ENCODE measurements around the gene ZMAT2. TPM values are rescaled to one million over a fixed set of nuclear protein-coding genes. Genes with fewer than 3 reads are reported as not detected.

ZMAT2 gene
- total RNA-seq, 1 donor from 2014 or later, result 71.5 TPM

- peaks cover 18% of the 10 kb centered on the region for H3K36me3 Mint-ChIP-seq
- H3K4me1 Mint-ChIP-seq, result no peaks in the 10 kb centered on the region
- no peaks in the 10 kb centered on the region for H3K9me3 Mint-ChIP-seq
- Histone ChIP-seq H2AFZ (replicated peaks) (no peak overlapping the region), H3K79me2 (ENCODE audit: low read depth) (no peaks in the 10 kb centered on the region), H3K4me1 (no peaks in the 10 kb centered on the region), H3K27me3 (no peaks in the 10 kb centered on the region), H3K4me3 (no peak overlapping the region), H3K9me3 (ENCODE audit: low read depth) (no peaks in the 10 kb centered on the region), H3K9ac (no peak overlapping the region), H3K36me3 (no peaks in the 10 kb centered on the region), H3K27ac (no peak overlapping the region), H3K4me2 (no peak overlapping the region), H3F3A (ENCODE audit: low read depth) (no peaks in the 10 kb centered on the region), H4K20me1 (ENCODE audit: low read depth) (no peaks in the 10 kb centered on the region)
- no peak overlapping the region for H3K4me3 Mint-ChIP-seq
- H3K27ac Mint-ChIP-seq, result no peak overlapping the region
- peaks cover 2% of the 10 kb centered on the region for H3K27me3 Mint-ChIP-seq (ENCODE audit: insufficient read depth, low read depth)
- TF ChIP-seq CTCF (IDR thresholded peaks at IDR 0.05) (no peak), EZH2phosphoT487 (IDR thresholded peaks at IDR 0.05) (no peak), EZH2 (IDR thresholded peaks at IDR 0.05) (no peak)
- DNase-seq (ENCODE audit: low spot score), result no peak
Measured at GRCh38 chr5:140674629-140675028, 25.6 kb upstream of the ZMAT2 start.

GRCh38 chr5:140677947-140678346 lies 22.3 kb upstream of the ZMAT2 start:
- no peak overlapping the region for H3K4me3 ChIP-seq
- no peak for DNase-seq (ENCODE audit: low spot score)
- no peak overlapping the region for H3K27ac ChIP-seq
- H3K79me2 ChIP-seq (ENCODE audit: low read depth), result no peaks in the 10 kb centered on the region
- no peak overlapping the region for H3K4me2 ChIP-seq
- H3K27ac Mint-ChIP-seq, result no peak overlapping the region
- H3K36me3 ChIP-seq, result no peaks in the 10 kb centered on the region
- H3K9ac ChIP-seq, result no peak overlapping the region
- H4K20me1 ChIP-seq (ENCODE audit: low read depth), result no peaks in the 10 kb centered on the region
- no peaks in the 10 kb centered on the region for H3K4me1 ChIP-seq
- TF ChIP-seq CTCF (IDR thresholded peaks at IDR 0.05), result no peak
- TF ChIP-seq EZH2 (IDR thresholded peaks at IDR 0.05), result no peak
- TF ChIP-seq EZH2phosphoT487 (IDR thresholded peaks at IDR 0.05), result no peak
- H2AFZ ChIP-seq (replicated peaks), result no peak overlapping the region
- H3K9me3 Mint-ChIP-seq, result no peaks in the 10 kb centered on the region
- H3K36me3 Mint-ChIP-seq, result peaks cover 13% of the 10 kb centered on the region
- H3F3A ChIP-seq (ENCODE audit: low read depth), result no peaks in the 10 kb centered on the region
- H3K27me3 Mint-ChIP-seq (ENCODE audit: insufficient read depth, low read depth), result no peaks in the 10 kb centered on the region
- no peaks in the 10 kb centered on the region for H3K9me3 ChIP-seq (ENCODE audit: low read depth)
- H3K4me1 Mint-ChIP-seq, result no peaks in the 10 kb centered on the region
- no peak overlapping the region for H3K4me3 Mint-ChIP-seq
- no peaks in the 10 kb centered on the region for H3K27me3 ChIP-seq

- TF ChIP-seq EZH2 (IDR thresholded peaks at IDR 0.05) (no peak), EZH2phosphoT487 (IDR thresholded peaks at IDR 0.05) (no peak), CTCF (IDR thresholded peaks at IDR 0.05) (no peak)
- H2AFZ ChIP-seq (replicated peaks), result no peak overlapping the region
- H3K4me2 ChIP-seq, result no peak overlapping the region
- peaks cover 13% of the 10 kb centered on the region for H3K36me3 Mint-ChIP-seq
- no peak overlapping the region for H3K4me3 Mint-ChIP-seq
- no peaks in the 10 kb centered on the region for H3F3A ChIP-seq (ENCODE audit: low read depth)
- H3K4me1 Mint-ChIP-seq, result no peaks in the 10 kb centered on the region
- DNase-seq (ENCODE audit: low spot score), result no peak
- H3K9ac ChIP-seq, result no peak overlapping the region
- H3K27ac Mint-ChIP-seq, result no peak overlapping the region
- H3K4me1 ChIP-seq, result no peaks in the 10 kb centered on the region
- no peaks in the 10 kb centered on the region for H3K27me3 ChIP-seq
- no peaks in the 10 kb centered on the region for H3K9me3 ChIP-seq (ENCODE audit: low read depth)
- no peak overlapping the region for H3K27ac ChIP-seq
- H3K36me3 ChIP-seq, result no peaks in the 10 kb centered on the region
- no peaks in the 10 kb centered on the region for H3K9me3 Mint-ChIP-seq
- H3K79me2 ChIP-seq (ENCODE audit: low read depth), result no peaks in the 10 kb centered on the region
- H4K20me1 ChIP-seq (ENCODE audit: low read depth), result no peaks in the 10 kb centered on the region
- H3K27me3 Mint-ChIP-seq (ENCODE audit: insufficient read depth, low read depth), result no peaks in the 10 kb centered on the region
- H3K4me3 ChIP-seq, result no peak overlapping the region
Measured at GRCh38 chr5:140678993-140679392, 21.3 kb upstream of the ZMAT2 start.
